ENCODE data around the gene CENPE. TPM values are rescaled to one million over a fixed set of nuclear protein-coding genes. Genes with fewer than 3 reads are reported as not detected.
A peak's percentile ranks its signal among the peaks of the same experiment; 100 is the strongest.

The CENPE gene
- polyA plus RNA-seq, 2 donors: 2.0 to 2.3 TPM

- no peaks in the 10 kb centered on the region for H3K4me1 ChIP-seq (ENCODE audit: control insufficient read depth in 2 of 2, insufficient read depth in 2 of 2, low read length in 1 of 2)
- peaks cover 6 to 8% of the 10 kb centered on the region in 2 donors for H3K36me3 ChIP-seq (ENCODE audit: control insufficient read depth in 2 of 2, insufficient read depth in 2 of 2, low read length in 1 of 2)
- WGBS, 2 donors: 47 to 54% methylated on average over 3 of the region's 3 CpGs
- H3K4me3 ChIP-seq (ENCODE audit: low read depth in 1 of 2, low read length in 2 of 2): no peak overlapping the region
- H3K27ac ChIP-seq (ENCODE audit: low read depth in 2 of 2, low read length in 1 of 2): no peak overlapping the region
- no peaks in the 10 kb centered on the region for H3K9me3 ChIP-seq (ENCODE audit: control insufficient read depth in 2 of 2, insufficient read depth in 1 of 2, low read depth in 1 of 2, low read length in 1 of 2)
- no peaks in the 10 kb centered on the region for H3K27me3 ChIP-seq (ENCODE audit: control insufficient read depth in 1 of 2, insufficient read depth in 2 of 2, low read length in 2 of 2)
Measured at GRCh38 chr4:103091601-103092223, 106.4 kb downstream of the CENPE start.

GRCh38 chr4:103089481-103089880 is 108.7 kb downstream of the CENPE start:
- no peaks in the 10 kb centered on the region for H3K4me1 ChIP-seq (ENCODE audit: control insufficient read depth in 2 of 2, insufficient read depth in 2 of 2, low read length in 1 of 2)
- peaks cover 6 to 8% of the 10 kb centered on the region in 2 donors for H3K36me3 ChIP-seq (ENCODE audit: control insufficient read depth in 2 of 2, insufficient read depth in 2 of 2, low read length in 1 of 2)
- 78 to 88% methylated on average over 2 of the region's 2 CpGs for WGBS, 2 donors
- H3K27ac ChIP-seq (ENCODE audit: low read depth in 2 of 2, low read length in 1 of 2): no peak overlapping the region
- H3K27me3 ChIP-seq (ENCODE audit: control insufficient read depth in 1 of 2, insufficient read depth in 2 of 2, low read length in 2 of 2): no peaks in the 10 kb centered on the region
- no peak overlapping the region for H3K4me3 ChIP-seq (ENCODE audit: low read depth in 1 of 2, low read length in 2 of 2)
- no peaks in the 10 kb centered on the region for H3K9me3 ChIP-seq (ENCODE audit: control insufficient read depth in 2 of 2, insufficient read depth in 1 of 2, low read depth in 1 of 2, low read length in 1 of 2)

GRCh38 chr4:103086551-103086950 is 111.6 kb downstream of the CENPE start:
- WGBS, 2 donors: 69 to 73% methylated on average over 1 of the region's 1 CpG
- H3K27ac ChIP-seq (ENCODE audit: low read depth in 2 of 2, low read length in 1 of 2): no peak overlapping the region
- no peaks in the 10 kb centered on the region for H3K9me3 ChIP-seq (ENCODE audit: control insufficient read depth in 2 of 2, insufficient read depth in 1 of 2, low read depth in 1 of 2, low read length in 1 of 2)
- H3K27me3 ChIP-seq (ENCODE audit: control insufficient read depth in 1 of 2, insufficient read depth in 2 of 2, low read length in 2 of 2): no peaks in the 10 kb centered on the region
- H3K36me3 ChIP-seq (ENCODE audit: control insufficient read depth in 2 of 2, insufficient read depth in 2 of 2, low read length in 1 of 2): peaks cover 6 to 8% of the 10 kb centered on the region in 2 donors
- no peak overlapping the region for H3K4me3 ChIP-seq (ENCODE audit: low read depth in 1 of 2, low read length in 2 of 2)
- H3K4me1 ChIP-seq (ENCODE audit: control insufficient read depth in 2 of 2, insufficient read depth in 2 of 2, low read length in 1 of 2): no peaks in the 10 kb centered on the region

- Histone ChIP-seq H3K36me3 (ENCODE audit: control insufficient read depth in 2 of 2, insufficient read depth in 2 of 2, low read length in 1 of 2) (peaks cover 6 to 8% of the 10 kb centered on the region in 2 donors), H3K4me3 (ENCODE audit: low read depth in 1 of 2, low read length in 2 of 2) (no peak overlapping the region), H3K27me3 (ENCODE audit: control insufficient read depth in 1 of 2, insufficient read depth in 2 of 2, low read length in 2 of 2) (no peaks in the 10 kb centered on the region), H3K27ac (ENCODE audit: low read depth in 2 of 2, low read length in 1 of 2) (no peak overlapping the region), H3K9me3 (ENCODE audit: control insufficient read depth in 2 of 2, insufficient read depth in 1 of 2, low read depth in 1 of 2, low read length in 1 of 2) (no peaks in the 10 kb centered on the region), H3K4me1 (ENCODE audit: control insufficient read depth in 2 of 2, insufficient read depth in 2 of 2, low read length in 1 of 2) (no peaks in the 10 kb centered on the region)
- 95 to 96% methylated on average over 2 of the region's 2 CpGs for WGBS, 2 donors
Measured at GRCh38 chr4:103085555-103086196, 112.5 kb downstream of the CENPE start.

GRCh38 chr4:103079621-103080020 is 118.5 kb downstream of the CENPE start:
- no peaks in the 10 kb centered on the region for H3K36me3 ChIP-seq (ENCODE audit: control insufficient read depth in 2 of 2, insufficient read depth in 2 of 2, low read length in 1 of 2)
- no peak overlapping the region for H3K4me3 ChIP-seq (ENCODE audit: low read depth in 1 of 2, low read length in 2 of 2)
- no peak overlapping the region for H3K27ac ChIP-seq (ENCODE audit: low read depth in 2 of 2, low read length in 1 of 2)
- WGBS, 2 donors: 96 to 97% methylated on average over 1 of the region's 1 CpG
- H3K9me3 ChIP-seq (ENCODE audit: control insufficient read depth in 2 of 2, insufficient read depth in 1 of 2, low read depth in 1 of 2, low read length in 1 of 2): no peaks in the 10 kb centered on the region
- H3K4me1 ChIP-seq (ENCODE audit: control insufficient read depth in 2 of 2, insufficient read depth in 2 of 2, low read length in 1 of 2): no peaks in the 10 kb centered on the region
- H3K27me3 ChIP-seq (ENCODE audit: control insufficient read depth in 1 of 2, insufficient read depth in 2 of 2, low read length in 2 of 2): no peaks in the 10 kb centered on the region

GRCh38 chr4:103076747-103077347 is 121.3 kb downstream of the CENPE start, which contains the start of gene SLC9B2:
Gene SLC9B2, minus strand, starts transcription at chr4:103076761. Its CDS starts 9,211 bp downstream, at chr4:103067550.
- Histone ChIP-seq H3K9me3 (ENCODE audit: control insufficient read depth in 2 of 2, insufficient read depth in 1 of 2, low read depth in 1 of 2, low read length in 1 of 2) (no peaks in the 10 kb centered on the region), H3K27me3 (ENCODE audit: control insufficient read depth in 1 of 2, insufficient read depth in 2 of 2, low read length in 2 of 2) (no peaks in the 10 kb centered on the region), H3K27ac (ENCODE audit: low read depth in 2 of 2, low read length in 1 of 2) (peak within 1 kb of the TSS; percentile 90), H3K4me1 (ENCODE audit: control insufficient read depth in 2 of 2, insufficient read depth in 2 of 2, low read length in 1 of 2) (no peaks in the 10 kb centered on the region), H3K4me3 (ENCODE audit: low read depth in 1 of 2, low read length in 2 of 2) (peak within 1 kb of the TSS; percentile 66 to 82), H3K36me3 (ENCODE audit: control insufficient read depth in 2 of 2, insufficient read depth in 2 of 2, low read length in 1 of 2) (no peaks in the 10 kb centered on the region)
- WGBS, 2 donors: 18 to 20% methylated on average over 18 to 21 of the region's 21 CpGs

- Histone ChIP-seq H3K4me3 (ENCODE audit: low read depth in 1 of 2, low read length in 2 of 2) (peak overlapping the region; percentile 66 to 82), H3K27me3 (ENCODE audit: control insufficient read depth in 1 of 2, insufficient read depth in 2 of 2, low read length in 2 of 2) (no peaks in the 10 kb centered on the region), H3K27ac (ENCODE audit: low read depth in 2 of 2, low read length in 1 of 2) (peak overlapping the region; percentile 90), H3K36me3 (ENCODE audit: control insufficient read depth in 2 of 2, insufficient read depth in 2 of 2, low read length in 1 of 2) (no peaks in the 10 kb centered on the region), H3K9me3 (ENCODE audit: control insufficient read depth in 2 of 2, insufficient read depth in 1 of 2, low read depth in 1 of 2, low read length in 1 of 2) (no peaks in the 10 kb centered on the region), H3K4me1 (ENCODE audit: control insufficient read depth in 2 of 2, insufficient read depth in 2 of 2, low read length in 1 of 2) (no peaks in the 10 kb centered on the region)
- 0 to 1% methylated on average over 73 to 82 of the region's 82 CpGs for WGBS, 2 donors
Measured at GRCh38 chr4:103075894-103076746, 122.0 kb downstream of the CENPE start.

- no peaks in the 10 kb centered on the region for H3K4me1 ChIP-seq (ENCODE audit: control insufficient read depth in 2 of 2, insufficient read depth in 2 of 2, low read length in 1 of 2)
- H3K36me3 ChIP-seq (ENCODE audit: control insufficient read depth in 2 of 2, insufficient read depth in 2 of 2, low read length in 1 of 2): no peaks in the 10 kb centered on the region
- 11 to 17% methylated on average over 4 of the region's 4 CpGs for WGBS, 2 donors
- no peaks in the 10 kb centered on the region for H3K9me3 ChIP-seq (ENCODE audit: control insufficient read depth in 2 of 2, insufficient read depth in 1 of 2, low read depth in 1 of 2, low read length in 1 of 2)
- H3K27me3 ChIP-seq (ENCODE audit: control insufficient read depth in 1 of 2, insufficient read depth in 2 of 2, low read length in 2 of 2): no peaks in the 10 kb centered on the region
- H3K4me3 ChIP-seq (ENCODE audit: low read depth in 1 of 2, low read length in 2 of 2): peak overlapping the region; percentile 66 to 82
- peak overlapping the region in 1 of 2 donors; percentile 90 for H3K27ac ChIP-seq (ENCODE audit: low read depth in 2 of 2, low read length in 1 of 2)
Measured at GRCh38 chr4:103075435-103075893, 122.7 kb downstream of the CENPE start.

- H3K9me3 ChIP-seq (ENCODE audit: control insufficient read depth in 2 of 2, insufficient read depth in 1 of 2, low read depth in 1 of 2, low read length in 1 of 2): no peaks in the 10 kb centered on the region
- H3K27ac ChIP-seq (ENCODE audit: low read depth in 2 of 2, low read length in 1 of 2): no peak overlapping the region
- H3K4me3 ChIP-seq (ENCODE audit: low read depth in 1 of 2, low read length in 2 of 2): peak overlapping the region in 1 of 2 donors; percentile 66
- H3K27me3 ChIP-seq (ENCODE audit: control insufficient read depth in 1 of 2, insufficient read depth in 2 of 2, low read length in 2 of 2): no peaks in the 10 kb centered on the region
- no peaks in the 10 kb centered on the region for H3K4me1 ChIP-seq (ENCODE audit: control insufficient read depth in 2 of 2, insufficient read depth in 2 of 2, low read length in 1 of 2)
- no peaks in the 10 kb centered on the region for H3K36me3 ChIP-seq (ENCODE audit: control insufficient read depth in 2 of 2, insufficient read depth in 2 of 2, low read length in 1 of 2)
- 76 to 82% methylated on average over 9 of the region's 9 CpGs for WGBS, 2 donors
Measured at GRCh38 chr4:103074744-103075434, 123.3 kb downstream of the CENPE start.
